ENCODE data around the gene TMC1.

TMC1 gene

GRCh38 chr9:72734631-72735030 lies 213.2 kb downstream of the TMC1 start:
- no peak for TF ChIP-seq CTCF (IDR thresholded peaks at IDR 0.05; ENCODE audit: borderline replicate concordance, control extremely low read depth, extremely low read depth, insufficient read depth, missing control alignments)
- DNase-seq (ENCODE audit: low spot score) = no peak
- in situ Hi-C loops (cut with MboI; ENCODE audit: low sequenced_read_pairs, unreplicated experiment) = no loop called here

- DNase-seq (ENCODE audit: low spot score) = no peak
- no peak for TF ChIP-seq CTCF (IDR thresholded peaks at IDR 0.05; ENCODE audit: borderline replicate concordance, control extremely low read depth, extremely low read depth, insufficient read depth, missing control alignments)
- in situ Hi-C loops (cut with MboI; ENCODE audit: low sequenced_read_pairs, unreplicated experiment) = no loop called here
Measured at GRCh38 chr9:72743836-72744235, 222.4 kb downstream of the TMC1 start.

- TF ChIP-seq CTCF (IDR thresholded peaks at IDR 0.05; ENCODE audit: borderline replicate concordance, control extremely low read depth, extremely low read depth, insufficient read depth, missing control alignments) = no peak
- in situ Hi-C loops (cut with MboI; ENCODE audit: low sequenced_read_pairs, unreplicated experiment) = no loop called here
- no peak for DNase-seq (ENCODE audit: low spot score)
Measured at GRCh38 chr9:72749276-72749675, 227.9 kb downstream of the TMC1 start.

GRCh38 chr9:72751541-72751940 lies 230.1 kb downstream of the TMC1 start:
- in situ Hi-C loops (cut with MboI; ENCODE audit: low sequenced_read_pairs, unreplicated experiment) = no loop called here
- DNase-seq (ENCODE audit: low spot score) = no peak
- no peak for TF ChIP-seq CTCF (IDR thresholded peaks at IDR 0.05; ENCODE audit: borderline replicate concordance, control extremely low read depth, extremely low read depth, insufficient read depth, missing control alignments)

- TF ChIP-seq CTCF (IDR thresholded peaks at IDR 0.05; ENCODE audit: borderline replicate concordance, control extremely low read depth, extremely low read depth, insufficient read depth, missing control alignments) = no peak
- in situ Hi-C loops (cut with MboI; ENCODE audit: low sequenced_read_pairs, unreplicated experiment) = no loop called here
- DNase-seq (ENCODE audit: low spot score) = no peak
Measured at GRCh38 chr9:72753266-72753893, 232.0 kb downstream of the TMC1 start.

- no peak for TF ChIP-seq CTCF (IDR thresholded peaks at IDR 0.05; ENCODE audit: borderline replicate concordance, control extremely low read depth, extremely low read depth, insufficient read depth, missing control alignments)
- in situ Hi-C loops (cut with MboI; ENCODE audit: low sequenced_read_pairs, unreplicated experiment) = no loop called here
- no peak for DNase-seq (ENCODE audit: low spot score)
Measured at GRCh38 chr9:72755836-72756235, 234.4 kb downstream of the TMC1 start.

All from GM13976 (cell line).